Liver (tissue), 3 donors: ENCODE measurements around the gene NDUFA12.

Experiments
- FOXA1 ChIP-seq: IDR thresholded peaks from 2 replicates; pipeline ENCODE4 v1.6.1; 2016; ENCODE audit warnings: antibody characterized with exemption
- GABPA ChIP-seq, 2 donors: IDR thresholded peaks in 1 of 2; conservative IDR thresholded peaks in 1 of 2; 2 replicates each; pipeline ENCODE4 v1.6.1; 2016; ENCODE audit warnings: antibody characterized with exemption in 2 of 2, mild to moderate bottlenecking in 1 of 2, moderate library complexity in 1 of 2
- JUND ChIP-seq, 2 donors: IDR thresholded peaks; 2 replicates each; pipeline ENCODE4 v1.6.1; 2016; ENCODE audit warnings: antibody characterized with exemption in 2 of 2
- TF ChIP-seq, protein P1 (sequence below): fragments of 150-350 bp; IDR thresholded peaks from 2 replicates; pipeline ENCODE4 v1.5.1; 2017; ENCODE audit warnings: improper control_type of control experiment, low read depth, low read length; ENCODE audit not compliant: missing input control
- TF ChIP-seq, protein P2 (sequence below): IDR thresholded peaks from 2 replicates; pipeline ENCODE4 v1.6.1; 2016; ENCODE audit warnings: antibody characterized with exemption, mild to moderate bottlenecking
- TF ChIP-seq, protein P3 (sequence below): IDR thresholded peaks from 2 replicates; pipeline ENCODE4 v1.6.1; 2016; ENCODE audit warnings: antibody characterized with exemption
- TF ChIP-seq, protein P4 (sequence below): IDR thresholded peaks from 2 replicates; pipeline ENCODE4 v1.6.1; 2016; ENCODE audit warnings: antibody characterized with exemption
- donor health status: healthy.
- donor health status: healthy.

DNA sequence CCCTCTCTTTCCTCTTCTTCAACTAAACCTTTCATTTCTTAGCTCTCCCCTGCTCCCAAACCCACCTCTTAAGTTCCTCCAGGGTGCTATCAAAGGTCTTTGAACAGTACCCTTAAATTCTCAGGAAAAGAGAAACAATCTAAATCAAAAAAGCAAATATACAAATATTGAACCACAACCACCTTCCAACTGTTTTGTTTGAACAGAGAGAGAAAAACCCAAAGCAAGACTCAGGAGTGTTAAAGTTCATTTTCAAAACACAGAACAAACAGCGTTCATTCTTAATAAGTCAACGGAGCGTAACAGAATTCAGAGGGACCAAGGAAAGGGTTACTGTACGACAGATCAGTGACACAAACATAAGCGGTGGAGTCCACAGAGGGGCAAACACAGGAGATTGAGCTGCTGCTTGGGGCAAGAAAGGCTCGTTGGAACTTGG is 73.3 kb downstream of the NDUFA12 start:
- TF ChIP-seq, protein P1, sequence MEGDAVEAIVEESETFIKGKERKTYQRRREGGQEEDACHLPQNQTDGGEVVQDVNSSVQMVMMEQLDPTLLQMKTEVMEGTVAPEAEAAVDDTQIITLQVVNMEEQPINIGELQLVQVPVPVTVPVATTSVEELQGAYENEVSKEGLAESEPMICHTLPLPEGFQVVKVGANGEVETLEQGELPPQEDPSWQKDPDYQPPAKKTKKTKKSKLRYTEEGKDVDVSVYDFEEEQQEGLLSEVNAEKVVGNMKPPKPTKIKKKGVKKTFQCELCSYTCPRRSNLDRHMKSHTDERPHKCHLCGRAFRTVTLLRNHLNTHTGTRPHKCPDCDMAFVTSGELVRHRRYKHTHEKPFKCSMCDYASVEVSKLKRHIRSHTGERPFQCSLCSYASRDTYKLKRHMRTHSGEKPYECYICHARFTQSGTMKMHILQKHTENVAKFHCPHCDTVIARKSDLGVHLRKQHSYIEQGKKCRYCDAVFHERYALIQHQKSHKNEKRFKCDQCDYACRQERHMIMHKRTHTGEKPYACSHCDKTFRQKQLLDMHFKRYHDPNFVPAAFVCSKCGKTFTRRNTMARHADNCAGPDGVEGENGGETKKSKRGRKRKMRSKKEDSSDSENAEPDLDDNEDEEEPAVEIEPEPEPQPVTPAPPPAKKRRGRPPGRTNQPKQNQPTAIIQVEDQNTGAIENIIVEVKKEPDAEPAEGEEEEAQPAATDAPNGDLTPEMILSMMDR: no peak
- TF ChIP-seq, protein P2, sequence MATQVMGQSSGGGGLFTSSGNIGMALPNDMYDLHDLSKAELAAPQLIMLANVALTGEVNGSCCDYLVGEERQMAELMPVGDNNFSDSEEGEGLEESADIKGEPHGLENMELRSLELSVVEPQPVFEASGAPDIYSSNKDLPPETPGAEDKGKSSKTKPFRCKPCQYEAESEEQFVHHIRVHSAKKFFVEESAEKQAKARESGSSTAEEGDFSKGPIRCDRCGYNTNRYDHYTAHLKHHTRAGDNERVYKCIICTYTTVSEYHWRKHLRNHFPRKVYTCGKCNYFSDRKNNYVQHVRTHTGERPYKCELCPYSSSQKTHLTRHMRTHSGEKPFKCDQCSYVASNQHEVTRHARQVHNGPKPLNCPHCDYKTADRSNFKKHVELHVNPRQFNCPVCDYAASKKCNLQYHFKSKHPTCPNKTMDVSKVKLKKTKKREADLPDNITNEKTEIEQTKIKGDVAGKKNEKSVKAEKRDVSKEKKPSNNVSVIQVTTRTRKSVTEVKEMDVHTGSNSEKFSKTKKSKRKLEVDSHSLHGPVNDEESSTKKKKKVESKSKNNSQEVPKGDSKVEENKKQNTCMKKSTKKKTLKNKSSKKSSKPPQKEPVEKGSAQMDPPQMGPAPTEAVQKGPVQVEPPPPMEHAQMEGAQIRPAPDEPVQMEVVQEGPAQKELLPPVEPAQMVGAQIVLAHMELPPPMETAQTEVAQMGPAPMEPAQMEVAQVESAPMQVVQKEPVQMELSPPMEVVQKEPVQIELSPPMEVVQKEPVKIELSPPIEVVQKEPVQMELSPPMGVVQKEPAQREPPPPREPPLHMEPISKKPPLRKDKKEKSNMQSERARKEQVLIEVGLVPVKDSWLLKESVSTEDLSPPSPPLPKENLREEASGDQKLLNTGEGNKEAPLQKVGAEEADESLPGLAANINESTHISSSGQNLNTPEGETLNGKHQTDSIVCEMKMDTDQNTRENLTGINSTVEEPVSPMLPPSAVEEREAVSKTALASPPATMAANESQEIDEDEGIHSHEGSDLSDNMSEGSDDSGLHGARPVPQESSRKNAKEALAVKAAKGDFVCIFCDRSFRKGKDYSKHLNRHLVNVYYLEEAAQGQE: no peak
- TF ChIP-seq GABPA (IDR thresholded peaks at IDR 0.05 in 1 of 2, conservative IDR thresholded peaks at IDR 0.05 in 1 of 2): no peak
- TF ChIP-seq, protein P3, sequence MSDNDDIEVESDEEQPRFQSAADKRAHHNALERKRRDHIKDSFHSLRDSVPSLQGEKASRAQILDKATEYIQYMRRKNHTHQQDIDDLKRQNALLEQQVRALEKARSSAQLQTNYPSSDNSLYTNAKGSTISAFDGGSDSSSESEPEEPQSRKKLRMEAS: no peak
- no peak for TF ChIP-seq FOXA1
- no peak for TF ChIP-seq JUND (IDR thresholded peaks at IDR 0.05)
- TF ChIP-seq, protein P4, sequence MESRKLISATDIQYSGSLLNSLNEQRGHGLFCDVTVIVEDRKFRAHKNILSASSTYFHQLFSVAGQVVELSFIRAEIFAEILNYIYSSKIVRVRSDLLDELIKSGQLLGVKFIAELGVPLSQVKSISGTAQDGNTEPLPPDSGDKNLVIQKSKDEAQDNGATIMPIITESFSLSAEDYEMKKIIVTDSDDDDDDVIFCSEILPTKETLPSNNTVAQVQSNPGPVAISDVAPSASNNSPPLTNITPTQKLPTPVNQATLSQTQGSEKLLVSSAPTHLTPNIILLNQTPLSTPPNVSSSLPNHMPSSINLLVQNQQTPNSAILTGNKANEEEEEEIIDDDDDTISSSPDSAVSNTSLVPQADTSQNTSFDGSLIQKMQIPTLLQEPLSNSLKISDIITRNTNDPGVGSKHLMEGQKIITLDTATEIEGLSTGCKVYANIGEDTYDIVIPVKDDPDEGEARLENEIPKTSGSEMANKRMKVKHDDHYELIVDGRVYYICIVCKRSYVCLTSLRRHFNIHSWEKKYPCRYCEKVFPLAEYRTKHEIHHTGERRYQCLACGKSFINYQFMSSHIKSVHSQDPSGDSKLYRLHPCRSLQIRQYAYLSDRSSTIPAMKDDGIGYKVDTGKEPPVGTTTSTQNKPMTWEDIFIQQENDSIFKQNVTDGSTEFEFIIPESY: no peak
